ENCODE data around the gene FAHD2A.

The FAHD2A gene

DNA sequence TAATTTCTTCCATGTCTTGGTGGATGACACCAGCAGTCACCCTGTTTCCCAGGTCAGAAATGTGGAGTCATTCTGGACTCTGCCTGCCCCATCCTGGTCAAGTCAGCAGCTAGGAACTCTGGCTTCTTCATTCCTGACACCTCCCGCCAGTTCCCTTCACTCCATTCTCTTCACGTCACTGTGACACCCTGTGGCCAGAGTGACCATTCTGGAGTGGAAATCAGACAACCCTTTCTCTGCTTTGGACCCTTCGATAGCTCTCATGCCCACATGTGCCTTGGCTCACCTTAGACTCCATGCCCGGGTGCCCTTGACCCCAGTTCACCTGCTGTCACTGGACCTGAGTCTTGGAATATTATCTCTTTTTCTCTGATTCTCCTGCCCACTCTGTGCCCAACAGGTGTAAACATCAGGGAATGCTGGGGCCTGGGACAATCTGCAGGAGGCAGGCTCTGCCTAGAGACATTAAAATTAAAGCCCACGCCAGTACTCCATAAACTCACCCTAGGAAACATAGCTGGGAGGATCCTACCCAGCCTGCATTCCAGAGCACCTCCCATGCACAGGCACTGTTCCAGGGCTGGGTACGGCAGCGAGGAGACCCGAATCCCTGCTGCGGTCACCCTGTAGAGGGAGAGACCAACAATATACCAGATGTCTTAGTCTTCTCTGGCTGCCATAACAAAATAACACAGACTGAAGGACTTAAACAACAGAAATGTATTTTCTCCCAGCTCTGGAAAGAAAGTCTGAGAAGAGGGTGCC, 41.1 kb upstream of the FAHD2A start:
- no peak overlapping the region for H3K9ac ChIP-seq (ENCODE audit: low read length)
- H3K36me3 ChIP-seq (ENCODE audit: control insufficient read depth, insufficient read depth, low read length): no peaks in the 10 kb centered on the region
- no peaks in the 10 kb centered on the region for H3K4me1 ChIP-seq (ENCODE audit: control insufficient read depth, insufficient read depth, low read length)
- H3K4me3 ChIP-seq (ENCODE audit: low read length): no peak overlapping the region
- H3K27me3 ChIP-seq (ENCODE audit: control insufficient read depth, insufficient read depth, low read length): no peaks in the 10 kb centered on the region
- no peak overlapping the region for H3K27ac ChIP-seq (ENCODE audit: low read depth, low read length)

DNA sequence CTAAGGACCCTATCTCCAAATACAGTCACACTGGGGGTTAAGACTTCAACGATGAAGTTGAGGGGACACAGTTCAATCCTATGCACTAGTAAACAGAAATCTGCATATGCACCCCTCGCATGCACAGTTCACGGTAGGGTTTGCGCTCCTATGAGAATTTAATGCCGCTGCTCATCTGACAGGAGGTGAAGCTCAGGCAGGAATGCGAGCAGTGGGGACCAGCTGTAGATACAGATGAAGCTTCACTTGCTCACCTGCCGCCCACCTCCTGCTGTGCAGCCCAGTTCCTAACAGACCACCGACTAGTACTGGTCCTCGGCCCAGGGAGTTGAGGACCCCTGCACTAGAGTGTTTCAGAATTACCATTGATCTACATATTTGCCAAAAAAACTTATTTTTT, 40.0 kb upstream of the FAHD2A start:
- Histone ChIP-seq H3K27me3 (ENCODE audit: control insufficient read depth, insufficient read depth, low read length) (no peaks in the 10 kb centered on the region), H3K4me1 (ENCODE audit: control insufficient read depth, insufficient read depth, low read length) (no peaks in the 10 kb centered on the region), H3K4me3 (ENCODE audit: low read length) (no peak overlapping the region), H3K27ac (ENCODE audit: low read depth, low read length) (no peak overlapping the region), H3K9ac (ENCODE audit: low read length) (no peak overlapping the region), H3K36me3 (ENCODE audit: control insufficient read depth, insufficient read depth, low read length) (no peaks in the 10 kb centered on the region)

DNA sequence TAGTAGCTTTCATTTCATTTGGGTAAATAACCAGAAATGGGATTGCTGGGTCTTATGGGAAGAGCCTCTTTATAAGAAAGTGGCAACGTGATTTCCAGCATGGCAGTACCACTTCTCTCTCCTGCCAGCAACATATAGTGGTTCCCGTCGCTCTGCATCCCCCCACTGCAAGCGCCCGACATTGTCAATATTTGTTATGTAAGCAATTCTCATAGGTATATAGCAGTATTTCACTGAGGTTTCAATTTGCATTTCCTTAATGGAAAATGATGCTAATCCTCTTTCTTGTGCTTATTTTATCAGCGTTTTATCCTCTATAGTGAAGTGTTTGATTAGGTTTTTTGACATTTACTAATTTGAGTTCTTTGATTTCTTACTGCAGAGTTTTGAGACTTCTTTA, 36.0 kb upstream of the FAHD2A start:
- no peak overlapping the region for H3K9ac ChIP-seq (ENCODE audit: low read length)
- no peak overlapping the region for H3K27ac ChIP-seq (ENCODE audit: low read depth, low read length)
- no peaks in the 10 kb centered on the region for H3K4me1 ChIP-seq (ENCODE audit: control insufficient read depth, insufficient read depth, low read length)
- no peaks in the 10 kb centered on the region for H3K27me3 ChIP-seq (ENCODE audit: control insufficient read depth, insufficient read depth, low read length)
- H3K4me3 ChIP-seq (ENCODE audit: low read length): no peak overlapping the region
- no peaks in the 10 kb centered on the region for H3K36me3 ChIP-seq (ENCODE audit: control insufficient read depth, insufficient read depth, low read length)

DNA sequence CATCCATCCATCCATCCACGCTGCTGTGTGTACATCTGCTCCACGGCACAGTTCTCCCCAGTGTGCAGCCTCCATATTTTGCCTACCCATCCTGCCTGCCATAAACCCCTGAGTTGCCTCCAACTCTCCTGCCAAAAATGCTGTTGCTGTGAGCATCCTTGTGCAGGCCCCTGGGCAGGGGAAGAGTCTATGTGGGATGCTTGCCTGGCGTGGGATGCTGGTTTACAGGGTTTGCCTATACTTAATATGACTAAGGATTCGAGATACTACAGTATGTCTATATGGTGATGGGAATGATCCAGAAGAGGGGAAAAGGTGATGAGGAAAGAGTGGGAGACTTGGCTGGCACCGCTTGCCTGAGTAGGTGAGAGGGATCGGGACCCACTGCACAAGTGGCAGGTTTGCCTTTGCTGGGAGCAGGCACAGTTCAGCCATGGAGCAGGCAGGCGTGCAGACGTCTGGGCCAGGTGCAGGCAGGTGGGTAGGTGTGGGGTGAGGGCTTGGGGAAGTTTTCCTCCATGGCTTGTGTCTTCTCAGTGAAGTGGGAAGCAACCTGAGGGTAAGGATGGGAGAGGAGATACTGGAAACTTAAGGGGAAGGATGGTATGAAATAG, 30.2 kb upstream of the FAHD2A start:
- Histone ChIP-seq H3K4me3 (ENCODE audit: low read length) (no peak overlapping the region), H3K27ac (ENCODE audit: low read depth, low read length) (no peak overlapping the region), H3K36me3 (ENCODE audit: control insufficient read depth, insufficient read depth, low read length) (no peaks in the 10 kb centered on the region), H3K27me3 (ENCODE audit: control insufficient read depth, insufficient read depth, low read length) (no peaks in the 10 kb centered on the region), H3K9ac (ENCODE audit: low read length) (no peak overlapping the region), H3K4me1 (ENCODE audit: control insufficient read depth, insufficient read depth, low read length) (no peaks in the 10 kb centered on the region)

DNA sequence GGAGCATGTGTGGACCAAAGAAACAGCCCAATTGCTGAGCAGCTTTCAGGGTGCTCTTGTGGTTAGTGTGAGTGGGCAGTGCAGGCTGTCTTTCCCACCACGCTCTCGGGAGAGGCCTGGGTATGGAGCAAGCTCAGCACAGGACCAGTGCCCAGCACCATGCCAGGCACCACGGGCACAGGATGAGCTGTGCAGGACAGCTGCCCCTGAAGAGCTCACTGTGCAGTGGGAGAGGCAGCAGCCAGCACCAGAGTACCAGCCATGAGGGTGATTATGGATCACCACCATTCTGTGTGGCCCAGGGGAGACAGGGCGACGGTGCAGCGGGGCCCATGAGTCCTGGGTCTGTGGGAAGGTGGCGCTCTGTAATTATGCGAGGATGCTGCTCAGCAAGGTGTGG, 29.7 kb upstream of the FAHD2A start:
- H3K4me3 ChIP-seq (ENCODE audit: low read length): no peak overlapping the region

DNA sequence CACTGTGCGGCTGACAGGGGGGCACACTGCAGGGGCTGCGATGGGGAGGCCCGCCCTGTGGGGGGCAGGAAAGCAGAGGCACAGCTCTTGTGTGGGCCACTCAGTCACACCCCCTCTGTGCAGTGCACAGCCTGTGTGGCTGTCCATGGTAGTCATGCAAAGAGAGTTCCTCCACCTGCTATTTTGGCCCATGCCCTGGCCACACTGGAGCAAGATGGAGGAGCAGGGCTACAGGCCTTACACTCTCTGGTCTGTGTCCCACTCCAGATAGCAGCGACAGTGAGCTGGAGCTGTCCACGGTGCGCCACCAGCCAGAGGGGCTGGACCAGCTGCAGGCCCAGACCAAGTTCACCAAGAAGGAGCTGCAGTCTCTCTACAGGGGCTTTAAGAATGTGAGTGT, 28.5 kb upstream of the FAHD2A start:
- Histone ChIP-seq H3K4me3 (ENCODE audit: low read length) (no peak overlapping the region), H3K27ac (ENCODE audit: low read depth, low read length) (no peak overlapping the region), H3K9ac (ENCODE audit: low read length) (no peak overlapping the region), H3K4me1 (ENCODE audit: control insufficient read depth, insufficient read depth, low read length) (no peaks in the 10 kb centered on the region), H3K27me3 (ENCODE audit: control insufficient read depth, insufficient read depth, low read length) (no peaks in the 10 kb centered on the region), H3K36me3 (ENCODE audit: control insufficient read depth, insufficient read depth, low read length) (no peaks in the 10 kb centered on the region)

More for the DNA sequence above, 29.7 kb upstream of the FAHD2A start:
- Histone ChIP-seq H3K36me3 (ENCODE audit: control insufficient read depth, insufficient read depth, low read length) (no peaks in the 10 kb centered on the region), H3K9ac (ENCODE audit: low read length) (no peak overlapping the region), H3K27me3 (ENCODE audit: control insufficient read depth, insufficient read depth, low read length) (no peaks in the 10 kb centered on the region), H3K4me1 (ENCODE audit: control insufficient read depth, insufficient read depth, low read length) (no peaks in the 10 kb centered on the region), H3K27ac (ENCODE audit: low read depth, low read length) (no peak overlapping the region)

DNA sequence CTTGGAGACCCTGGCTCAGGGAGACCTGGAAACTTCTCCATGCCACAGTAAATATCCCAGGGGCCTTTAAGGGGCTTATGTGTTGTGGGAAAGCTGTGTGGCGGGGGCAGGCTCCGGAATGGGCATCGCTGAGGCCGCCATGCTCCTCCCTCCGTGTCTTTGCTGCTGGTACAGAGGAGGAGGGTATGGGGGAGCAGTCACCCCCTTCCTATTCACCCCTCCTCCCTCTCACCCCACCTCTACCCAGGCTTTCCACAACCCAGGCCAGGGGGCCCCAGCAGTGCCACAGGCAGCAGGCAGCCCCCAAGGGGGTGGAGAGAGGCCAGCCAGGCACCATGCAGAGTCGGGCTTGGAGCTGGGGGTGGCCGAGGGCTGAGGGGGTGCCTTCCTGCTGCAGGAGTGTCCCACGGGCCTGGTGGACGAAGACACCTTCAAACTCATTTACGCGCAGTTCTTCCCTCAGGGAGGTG, 28.0 kb upstream of the FAHD2A start:
- Histone ChIP-seq H3K27me3 (ENCODE audit: control insufficient read depth, insufficient read depth, low read length) (no peaks in the 10 kb centered on the region), H3K36me3 (ENCODE audit: control insufficient read depth, insufficient read depth, low read length) (no peaks in the 10 kb centered on the region), H3K4me3 (ENCODE audit: low read length) (no peak overlapping the region), H3K4me1 (ENCODE audit: control insufficient read depth, insufficient read depth, low read length) (no peaks in the 10 kb centered on the region), H3K27ac (ENCODE audit: low read depth, low read length) (no peak overlapping the region), H3K9ac (ENCODE audit: low read length) (no peak overlapping the region)

DNA sequence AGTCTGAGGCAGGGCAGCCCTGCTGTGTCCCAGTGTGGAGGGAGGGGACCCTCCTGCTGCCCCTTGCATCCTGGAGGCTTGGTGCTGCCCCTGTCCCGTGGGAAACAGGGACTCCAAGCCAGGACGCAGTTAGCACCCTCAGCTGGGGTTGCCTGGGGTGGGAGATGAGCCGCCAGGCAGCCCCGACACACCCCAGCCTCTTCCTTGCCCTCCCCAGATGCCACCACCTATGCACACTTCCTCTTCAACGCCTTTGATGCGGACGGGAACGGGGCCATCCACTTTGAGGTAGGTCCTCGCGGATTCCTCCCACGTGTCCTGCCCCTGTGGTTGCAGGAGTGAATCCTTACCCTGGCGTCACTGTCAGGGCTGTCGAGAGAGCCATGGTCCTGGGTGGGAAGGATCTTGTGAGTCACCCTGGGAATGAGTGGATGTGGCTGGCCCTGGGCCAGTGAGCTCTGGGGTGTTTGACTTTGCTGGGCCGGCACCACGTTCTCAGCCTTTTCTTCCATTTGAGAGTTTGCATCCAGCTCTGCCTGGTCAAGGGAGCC, 27.5 kb upstream of the FAHD2A start:
- no peaks in the 10 kb centered on the region for H3K4me1 ChIP-seq (ENCODE audit: control insufficient read depth, insufficient read depth, low read length)
- H3K36me3 ChIP-seq (ENCODE audit: control insufficient read depth, insufficient read depth, low read length): no peaks in the 10 kb centered on the region
- H3K27ac ChIP-seq (ENCODE audit: low read depth, low read length): no peak overlapping the region
- no peak overlapping the region for H3K9ac ChIP-seq (ENCODE audit: low read length)
- no peak overlapping the region for H3K4me3 ChIP-seq (ENCODE audit: low read length)
- H3K27me3 ChIP-seq (ENCODE audit: control insufficient read depth, insufficient read depth, low read length): no peaks in the 10 kb centered on the region

DNA sequence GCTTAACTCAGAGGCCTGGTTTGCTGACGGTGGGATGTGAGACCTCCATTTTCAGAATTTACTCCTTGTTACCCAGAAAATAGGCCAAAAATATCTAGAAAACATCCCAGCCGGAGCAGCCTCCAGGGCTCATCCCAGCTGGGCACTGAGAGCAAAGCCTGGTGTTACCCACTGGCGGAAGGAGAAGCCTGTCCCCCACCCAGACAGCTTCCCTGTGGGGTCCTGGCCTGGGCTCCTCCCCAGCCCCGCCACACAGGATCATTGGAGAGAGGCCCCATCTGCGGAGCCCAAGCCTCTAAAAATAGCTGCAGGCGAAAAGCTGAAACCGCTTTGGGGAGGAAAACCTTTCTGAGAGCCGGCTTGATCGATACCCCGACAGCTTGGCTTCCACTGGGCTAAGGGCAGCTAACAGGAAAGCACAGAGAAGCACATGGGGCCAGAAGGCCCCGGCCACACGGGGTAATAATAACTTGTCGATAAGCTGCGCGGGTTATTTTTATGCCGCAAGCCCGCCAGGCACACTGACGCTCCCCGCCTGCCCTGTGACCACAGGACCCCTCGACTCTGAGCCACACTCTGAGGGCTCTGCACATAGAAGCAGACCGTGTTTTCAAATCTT, 26.9 kb upstream of the FAHD2A start:
- H3K36me3 ChIP-seq (ENCODE audit: control insufficient read depth, insufficient read depth, low read length): no peaks in the 10 kb centered on the region
- no peak overlapping the region for H3K9ac ChIP-seq (ENCODE audit: low read length)
- no peaks in the 10 kb centered on the region for H3K4me1 ChIP-seq (ENCODE audit: control insufficient read depth, insufficient read depth, low read length)
- H3K27me3 ChIP-seq (ENCODE audit: control insufficient read depth, insufficient read depth, low read length): no peaks in the 10 kb centered on the region
- no peak overlapping the region for H3K27ac ChIP-seq (ENCODE audit: low read depth, low read length)
- H3K4me3 ChIP-seq (ENCODE audit: low read length): no peak overlapping the region

DNA sequence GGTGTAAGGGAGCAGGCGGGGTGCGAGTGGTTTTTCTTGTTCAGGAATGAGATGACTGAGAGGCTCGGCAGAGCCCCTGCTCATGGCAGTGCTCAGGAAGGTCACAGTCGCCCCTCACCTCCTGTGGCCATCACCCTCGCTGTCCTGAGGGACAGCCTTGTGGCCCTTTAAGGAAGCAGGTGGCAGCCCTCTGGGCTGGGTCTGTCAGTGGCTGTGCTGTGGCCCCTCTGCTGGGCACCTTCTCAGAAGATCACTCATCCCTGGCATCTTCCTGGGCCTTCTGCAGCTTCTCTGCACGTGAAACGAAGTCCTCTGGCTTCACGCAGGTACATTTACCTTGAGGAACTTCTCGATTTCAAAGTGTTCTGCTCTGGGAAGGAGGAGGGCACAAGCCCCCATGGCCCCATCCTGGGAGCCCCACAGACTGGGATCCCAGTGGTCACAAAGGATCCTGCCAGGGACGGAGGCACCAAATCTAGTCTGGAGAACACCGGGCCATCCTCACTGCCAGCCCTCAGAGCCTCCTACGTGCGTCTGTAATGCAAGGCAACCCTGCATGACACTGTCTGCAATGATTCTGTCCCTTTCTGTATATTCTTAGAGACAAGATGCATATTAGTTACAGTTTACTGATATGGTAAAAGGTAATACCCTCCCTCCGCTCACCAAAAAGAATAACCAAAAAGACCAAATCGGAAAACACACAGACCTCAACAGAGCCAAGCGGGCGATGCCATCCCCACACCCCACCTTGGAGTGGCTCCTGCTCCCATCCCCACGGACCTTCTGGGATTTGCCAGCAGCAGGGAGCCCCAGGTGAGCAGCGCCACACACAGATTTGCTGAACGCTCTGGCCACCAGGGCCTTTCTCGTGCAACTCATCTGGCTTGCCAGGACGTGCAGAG, 25.9 kb upstream of the FAHD2A start:
- H3K27me3 ChIP-seq (ENCODE audit: control insufficient read depth, insufficient read depth, low read length): no peaks in the 10 kb centered on the region
- H3K4me1 ChIP-seq (ENCODE audit: control insufficient read depth, insufficient read depth, low read length): no peaks in the 10 kb centered on the region
- H3K36me3 ChIP-seq (ENCODE audit: control insufficient read depth, insufficient read depth, low read length): no peaks in the 10 kb centered on the region
- no peak overlapping the region for H3K4me3 ChIP-seq (ENCODE audit: low read length)
- H3K27ac ChIP-seq (ENCODE audit: low read depth, low read length): no peak overlapping the region
- H3K9ac ChIP-seq (ENCODE audit: low read length): no peak overlapping the region

DNA sequence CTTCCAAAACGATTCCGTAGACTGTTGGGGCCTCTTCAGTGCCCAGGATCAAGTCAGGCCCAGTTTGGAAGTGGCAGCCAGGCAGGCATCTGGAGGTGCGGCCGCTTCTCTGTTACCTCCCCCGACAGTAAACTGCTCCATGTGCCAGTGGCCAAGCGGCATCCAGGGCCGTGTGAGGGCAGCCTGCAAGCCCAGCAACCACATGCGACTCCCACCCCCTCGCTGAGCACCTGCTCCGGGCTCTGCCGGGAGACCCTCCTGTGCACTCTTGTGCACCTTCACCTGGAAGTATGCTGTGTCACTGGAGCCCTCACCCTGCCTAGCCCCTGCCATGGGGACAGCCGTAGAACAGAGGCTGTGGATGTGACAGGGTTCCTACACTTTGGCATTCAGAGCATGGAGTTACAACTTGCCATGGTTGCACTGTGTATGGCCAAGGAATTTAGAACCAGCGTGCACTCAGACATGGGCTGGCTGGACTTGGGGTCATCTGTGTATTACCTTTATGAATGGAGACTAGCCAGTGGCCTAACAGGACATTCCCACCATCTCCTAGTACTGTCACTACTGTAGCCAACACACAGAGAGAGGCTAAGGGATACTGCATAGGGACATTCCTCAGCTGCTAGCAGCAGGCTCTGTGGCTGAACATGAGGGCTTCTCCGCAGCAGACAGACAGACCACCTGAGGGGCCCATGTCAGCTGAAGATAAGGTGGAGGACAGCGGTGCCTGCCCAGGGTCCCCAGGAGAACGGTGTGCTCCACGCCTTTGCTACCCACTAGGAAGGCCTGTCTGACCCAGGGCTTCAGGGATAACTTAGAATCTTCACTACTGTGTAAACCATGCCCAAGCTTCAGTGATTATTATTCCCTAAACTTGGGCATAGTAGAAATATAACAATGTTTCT, 25.0 kb upstream of the FAHD2A start:
- H3K27ac ChIP-seq (ENCODE audit: low read depth, low read length): no peak overlapping the region
- H3K27me3 ChIP-seq (ENCODE audit: control insufficient read depth, insufficient read depth, low read length): no peaks in the 10 kb centered on the region
- no peaks in the 10 kb centered on the region for H3K4me1 ChIP-seq (ENCODE audit: control insufficient read depth, insufficient read depth, low read length)
- H3K4me3 ChIP-seq (ENCODE audit: low read length): no peak overlapping the region
- no peak overlapping the region for H3K9ac ChIP-seq (ENCODE audit: low read length)
- no peaks in the 10 kb centered on the region for H3K36me3 ChIP-seq (ENCODE audit: control insufficient read depth, insufficient read depth, low read length)

All from rectal smooth muscle tissue (tissue), 1 donor.